Neural crest cell (in vitro differentiated cells): ENCODE results near the gene TMEM50A. TPM values are rescaled to one million over a fixed set of nuclear protein-coding genes. Genes with fewer than 3 reads are reported as not detected.
"Not testable (repeated sequence)": the region's sequence is repeated elsewhere in the genome, so short reads cannot be mapped to it uniquely, and the experiment has no call there.

Experiments
- DNase-seq: peaks from one replicate; pipeline ENCODE4 v3.0.0; 2021; ENCODE audit warnings: low read depth, mixed read lengths, low spot score
- H3K27ac Mint-ChIP-seq: one replicate; pipeline ENCODE4 v1.8.0; 2021; ENCODE audit warnings: mild to moderate bottlenecking, mixed read lengths; ENCODE audit not compliant: unreplicated experiment
- H3K27me3 Mint-ChIP-seq: 2 replicates; pipeline ENCODE4 v1.8.0; 2021; ENCODE audit warnings: low read depth, mild to moderate bottlenecking, mixed read lengths
- H3K36me3 Mint-ChIP-seq: 2 replicates; pipeline ENCODE4 v1.8.0; 2021; ENCODE audit warnings: low read depth, mild to moderate bottlenecking, mixed read lengths
- H3K4me1 Mint-ChIP-seq: 2 replicates; pipeline ENCODE4 v1.8.0; 2021; ENCODE audit warnings: mixed read lengths
- H3K4me3 Mint-ChIP-seq: one replicate; pipeline ENCODE4 v1.8.0; 2021; ENCODE audit warnings: mild to moderate bottlenecking, mixed read lengths
- H3K9me3 Mint-ChIP-seq: 2 replicates; pipeline ENCODE4 v1.8.0; 2021; ENCODE audit warnings: mixed read lengths
- CTCF ChIP-seq: fragments of 200-600 bp; sonication (generic); conservative IDR thresholded peaks from 2 replicates; pipeline ENCODE4 v1.5.0; 2021; ENCODE audit warnings: antibody characterized with exemption, mild to moderate bottlenecking
- total RNA-seq: library from RNA; stranded (reverse); gene quantifications from 2 replicates; pipeline ENCODE4 v1.2.1, GENCODE V29; 2021

TMEM50A gene
- total RNA-seq, 1 donor from 2014 or later, result 69.2 TPM

GRCh38 chr1:25369241-25369640 is 31.1 kb downstream of the TMEM50A start:
- Mint-ChIP-seq H3K4me1 (no peaks in the 10 kb centered on the region), H3K27ac (no peak overlapping the region), H3K27me3 (no peaks in the 10 kb centered on the region), H3K4me3 (no peak overlapping the region), H3K36me3 (no peaks in the 10 kb centered on the region), H3K9me3 (no peaks in the 10 kb centered on the region)
- TF ChIP-seq CTCF, result no peak
- DNase-seq, result no peak

DNA sequence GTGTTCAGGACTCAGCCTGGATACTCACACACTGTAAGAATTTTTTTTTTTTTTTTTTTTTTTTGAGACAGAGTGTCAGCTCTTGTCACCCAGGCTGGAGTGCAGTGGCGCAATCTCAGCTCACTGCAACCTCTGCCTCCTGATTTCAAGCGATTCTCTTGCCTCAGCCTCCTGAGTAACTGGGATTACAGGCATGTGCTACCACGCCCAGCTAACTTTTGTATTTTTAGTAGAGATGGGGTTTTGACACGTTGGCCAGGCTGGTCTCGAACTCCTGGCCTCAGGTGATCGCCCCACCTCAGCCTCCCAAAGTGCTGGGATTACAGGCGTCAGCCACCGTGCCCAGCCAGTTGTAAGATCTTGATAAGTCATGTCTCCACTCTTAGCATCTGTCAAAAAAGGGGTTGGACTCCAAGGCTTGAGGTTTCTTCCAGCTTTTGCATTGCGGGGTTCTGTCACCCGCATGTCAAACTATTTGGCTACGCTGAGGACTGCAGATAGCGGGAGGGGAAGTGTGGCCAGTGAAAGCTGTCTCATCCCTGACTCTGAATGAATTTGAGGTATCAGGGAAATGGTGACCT is 31.6 kb downstream of the TMEM50A start:
- H3K9me3 Mint-ChIP-seq, result not testable (repeated sequence)

DNA sequence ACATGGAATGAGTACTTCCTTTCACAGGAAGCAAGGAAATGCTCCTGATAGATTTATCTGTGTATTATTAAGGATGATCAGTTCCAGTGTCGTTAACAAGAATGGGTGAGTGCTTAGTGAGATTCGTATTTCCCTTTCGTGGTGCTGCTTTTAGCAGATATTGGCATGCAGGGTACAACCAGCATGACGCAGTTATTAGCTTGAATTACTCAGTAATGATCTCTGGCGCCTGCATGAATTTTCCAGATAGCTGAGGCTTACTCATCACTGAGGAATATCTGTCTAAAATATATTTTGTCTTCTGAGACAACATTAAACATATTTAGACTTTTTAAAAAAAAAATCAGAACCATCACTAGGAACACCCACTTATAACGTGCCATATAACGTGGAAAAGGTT is 33.6 kb downstream of the TMEM50A start:
- not testable (repeated sequence) for H3K4me1 Mint-ChIP-seq, H3K4me3 Mint-ChIP-seq, H3K27ac Mint-ChIP-seq, H3K27me3 Mint-ChIP-seq, H3K36me3 Mint-ChIP-seq, H3K9me3 Mint-ChIP-seq, DNase-seq

More for the DNA sequence above, 31.6 kb downstream of the TMEM50A start:
- H3K27me3 Mint-ChIP-seq, H3K36me3 Mint-ChIP-seq, H3K4me1 Mint-ChIP-seq, H3K27ac Mint-ChIP-seq, DNase-seq, H3K4me3 Mint-ChIP-seq: not testable (repeated sequence)

DNA sequence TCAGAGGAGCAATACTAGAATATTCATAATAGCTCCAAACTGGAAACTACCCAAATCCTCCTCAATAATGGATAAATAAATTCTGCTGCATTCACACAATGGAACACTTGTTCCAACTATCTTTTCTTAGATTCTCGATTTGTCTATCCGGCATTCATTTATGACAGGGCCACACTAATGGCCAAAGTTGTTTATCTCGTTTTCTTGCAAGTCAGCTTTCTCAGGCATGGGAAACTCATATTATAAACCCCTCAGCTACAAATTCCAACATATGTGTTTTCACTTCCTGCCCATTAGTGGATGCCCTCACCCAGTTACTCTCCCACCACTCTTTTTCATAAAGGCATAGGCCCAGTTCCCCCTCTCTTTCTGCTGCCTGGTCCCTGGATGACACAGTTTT is 40.2 kb downstream of the TMEM50A start:
- not testable (repeated sequence) for H3K4me3 Mint-ChIP-seq, H3K27me3 Mint-ChIP-seq, H3K36me3 Mint-ChIP-seq, H3K27ac Mint-ChIP-seq, H3K9me3 Mint-ChIP-seq, DNase-seq, H3K4me1 Mint-ChIP-seq

DNA sequence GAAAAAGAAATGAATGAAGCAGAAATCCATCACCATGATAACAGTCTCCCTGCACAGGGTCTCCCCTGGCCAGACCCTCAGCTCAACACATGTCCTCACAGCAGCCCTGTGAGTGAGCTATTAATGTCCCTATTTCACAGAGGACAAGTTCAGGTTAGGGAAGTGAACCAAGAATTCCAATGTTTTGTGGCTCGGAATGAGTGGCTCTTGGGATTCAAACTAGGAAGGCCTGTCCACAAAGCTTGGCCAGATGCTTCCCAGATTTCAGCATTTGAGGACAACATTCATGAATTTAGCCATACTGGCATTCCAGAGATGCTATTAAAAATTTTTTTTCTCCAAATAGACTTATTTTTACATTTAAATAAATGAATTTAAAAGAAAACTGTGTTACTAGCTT is 44.4 kb downstream of the TMEM50A start:
- H3K36me3 Mint-ChIP-seq, H3K27ac Mint-ChIP-seq, DNase-seq, H3K4me3 Mint-ChIP-seq, H3K9me3 Mint-ChIP-seq, H3K4me1 Mint-ChIP-seq, H3K27me3 Mint-ChIP-seq: not testable (repeated sequence)

- not testable (repeated sequence) for H3K27me3 Mint-ChIP-seq, H3K4me3 Mint-ChIP-seq, H3K4me1 Mint-ChIP-seq, H3K27ac Mint-ChIP-seq, H3K36me3 Mint-ChIP-seq, DNase-seq, H3K9me3 Mint-ChIP-seq
These were observed 45.0 kb downstream of the TMEM50A start for GRCh38 chr1:25383090-25383489.

DNA sequence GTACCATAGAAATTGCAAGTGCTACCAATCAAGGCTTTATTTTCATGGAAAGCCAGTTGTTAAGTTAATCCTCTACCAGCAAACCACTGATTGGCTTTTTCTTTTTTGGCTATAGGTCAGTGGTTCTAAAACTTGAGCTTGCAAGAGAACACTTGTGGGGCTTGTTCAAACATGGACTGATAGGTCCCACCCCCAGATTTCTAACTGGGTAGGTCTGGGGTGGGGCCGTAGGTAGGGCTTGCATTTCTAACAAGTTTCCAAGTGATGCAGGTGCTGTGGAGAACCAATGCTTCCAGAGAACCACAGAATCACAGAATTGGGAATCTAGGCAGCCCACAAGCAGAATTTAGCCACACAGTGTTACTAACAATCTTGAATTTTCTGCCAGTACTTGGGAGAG is 45.7 kb downstream of the TMEM50A start:
- H3K27ac Mint-ChIP-seq, DNase-seq, H3K27me3 Mint-ChIP-seq, H3K36me3 Mint-ChIP-seq, H3K4me1 Mint-ChIP-seq, H3K4me3 Mint-ChIP-seq, H3K9me3 Mint-ChIP-seq: not testable (repeated sequence)

GRCh38 chr1:25387096-25387495 is 49.0 kb downstream of the TMEM50A start:
- not testable (repeated sequence) for H3K36me3 Mint-ChIP-seq, H3K27me3 Mint-ChIP-seq, H3K9me3 Mint-ChIP-seq, H3K4me3 Mint-ChIP-seq, DNase-seq, H3K27ac Mint-ChIP-seq, H3K4me1 Mint-ChIP-seq

GRCh38 chr1:25388691-25389090 is 50.6 kb downstream of the TMEM50A start:
- not testable (repeated sequence) for H3K27ac Mint-ChIP-seq, H3K9me3 Mint-ChIP-seq

GRCh38 chr1:25389721-25390120 is 51.6 kb downstream of the TMEM50A start:
- H3K36me3 Mint-ChIP-seq, DNase-seq, H3K27ac Mint-ChIP-seq, H3K4me1 Mint-ChIP-seq, H3K27me3 Mint-ChIP-seq, H3K4me3 Mint-ChIP-seq, H3K9me3 Mint-ChIP-seq: not testable (repeated sequence)

More at GRCh38 chr1:25388691-25389090, 50.6 kb downstream of the TMEM50A start:
- not testable (repeated sequence) for H3K4me1 Mint-ChIP-seq, DNase-seq, H3K27me3 Mint-ChIP-seq, H3K4me3 Mint-ChIP-seq, H3K36me3 Mint-ChIP-seq
